HG02870 (cell line): ENCODE results near the gene RAI1.

Experiments
- ATAC-seq: cut with Tn5 transposase; IDR thresholded peaks from one replicate; pipeline ENCODE4 v1.9.1; 2021; ENCODE audit warnings: mild to moderate bottlenecking, moderate library complexity; ENCODE audit not compliant: unreplicated experiment

Gene RAI1

DNA sequence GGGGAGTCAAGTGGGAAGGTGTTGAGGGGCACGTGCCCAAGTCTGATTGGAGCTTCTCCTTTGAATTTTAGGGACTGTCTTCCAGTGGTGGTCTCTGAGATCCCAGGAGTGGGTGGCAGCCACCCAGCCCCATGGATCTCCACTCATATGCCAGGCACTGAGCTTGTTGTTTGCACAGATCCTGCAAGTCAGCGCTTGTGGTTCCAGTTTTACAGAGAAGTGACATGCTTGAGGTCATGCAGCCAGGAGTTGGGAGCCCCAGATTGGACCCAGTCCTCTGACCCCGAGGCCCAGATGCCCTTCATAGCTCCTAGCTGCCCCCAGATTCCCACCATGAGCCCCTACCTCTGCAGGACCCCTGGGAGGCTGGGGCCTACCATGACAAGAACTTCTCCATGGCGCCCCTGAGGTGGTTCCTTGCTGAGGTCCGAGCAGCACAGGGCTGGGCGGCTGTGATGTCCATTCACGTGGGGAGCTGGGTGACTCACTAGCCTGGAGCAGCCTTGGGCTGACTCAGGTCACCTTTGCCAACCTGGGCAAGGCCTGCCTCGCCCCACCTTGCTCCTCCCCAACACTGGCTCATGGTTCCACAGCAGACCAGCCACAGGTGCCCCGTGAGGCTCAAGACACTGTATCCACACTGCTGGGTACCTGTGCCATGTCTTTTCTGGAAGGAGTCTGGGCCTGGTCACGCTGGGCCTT lies 47.4 kb downstream of the RAI1 start:
- ATAC-seq: no peak

DNA sequence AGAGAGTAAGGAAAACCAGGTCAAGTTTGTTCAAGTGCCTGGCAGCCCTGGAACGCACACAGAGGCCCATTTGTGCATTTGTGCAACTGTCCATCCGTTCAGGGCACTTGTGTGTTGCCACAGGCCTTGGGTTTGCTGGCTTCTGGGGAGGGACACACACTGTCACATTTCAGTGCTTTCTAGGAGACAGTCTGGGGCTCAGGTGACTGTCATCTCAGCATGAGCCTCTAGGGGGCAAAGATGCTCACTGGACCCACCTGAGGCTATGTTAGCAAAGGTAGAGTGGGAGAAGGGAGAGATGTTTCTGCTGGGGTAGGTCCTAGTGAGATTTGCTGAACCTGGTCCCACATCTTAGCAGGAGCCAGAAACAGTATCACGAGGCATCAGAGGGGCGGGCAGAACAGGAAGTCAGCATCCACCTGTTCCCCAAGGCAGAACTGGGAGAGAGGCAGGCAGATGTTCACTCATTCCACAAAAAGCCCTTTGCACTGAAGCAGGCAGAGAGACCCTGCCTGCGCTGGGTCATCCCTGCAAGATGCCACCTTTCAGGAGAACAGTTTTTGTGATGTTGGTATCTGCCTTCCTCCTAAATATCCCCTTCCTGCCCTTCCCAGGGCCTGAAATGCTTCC lies 48.5 kb downstream of the RAI1 start:
- ATAC-seq: no peak

DNA sequence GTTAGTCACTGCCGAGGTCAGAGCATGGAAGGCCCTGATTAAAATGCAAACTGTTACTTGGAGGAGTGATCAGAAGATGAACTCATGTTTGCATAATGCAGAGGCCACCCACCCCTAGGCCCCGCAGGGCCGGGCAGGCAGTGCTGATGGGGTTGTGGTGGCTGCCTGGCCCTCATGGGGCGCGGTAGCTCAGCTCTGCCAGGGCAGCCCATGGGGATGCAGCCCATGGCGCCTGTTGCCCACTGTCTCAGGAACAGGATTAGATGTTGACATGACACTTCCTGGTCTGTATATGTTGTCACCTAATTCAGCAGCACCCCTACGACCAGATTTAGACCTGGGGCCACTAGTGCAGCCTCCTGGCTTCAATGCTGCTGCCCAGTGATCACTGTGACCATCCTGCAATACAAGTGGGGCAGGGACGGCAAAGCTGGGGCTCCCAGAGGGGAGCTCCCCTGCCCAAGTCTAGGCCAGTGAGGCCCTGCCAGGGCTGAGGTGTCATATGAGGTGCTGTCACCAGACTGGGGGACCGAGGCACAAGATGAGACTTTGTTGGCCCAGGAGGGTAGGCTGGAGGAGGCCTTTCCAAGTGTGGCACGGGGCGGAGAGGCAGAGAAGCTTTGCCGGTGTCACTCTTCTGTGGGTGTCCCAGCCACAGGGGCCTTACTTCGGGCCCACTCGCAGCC lies 49.1 kb downstream of the RAI1 start:
- no peak for ATAC-seq

DNA sequence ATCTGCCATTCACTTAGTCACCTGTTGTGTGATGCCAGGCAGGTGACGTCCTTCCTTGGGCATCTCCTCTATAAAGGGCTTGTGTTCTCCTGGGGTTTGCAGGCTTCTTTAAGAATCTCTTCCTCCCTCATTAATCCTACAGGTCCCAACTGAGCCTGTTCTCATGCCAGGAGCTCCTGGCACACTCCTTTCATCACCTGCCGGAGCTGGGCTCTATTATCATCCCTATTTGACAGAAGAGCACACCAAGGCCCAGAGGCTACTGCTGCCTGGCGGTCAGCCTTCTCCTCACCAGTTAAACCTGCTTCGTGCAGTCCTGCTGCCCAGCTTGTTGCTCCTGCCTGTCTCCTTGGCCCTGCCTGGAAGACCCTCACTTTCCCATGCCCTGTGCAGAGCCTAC lies 51.2 kb downstream of the RAI1 start:
- no peak for ATAC-seq

DNA sequence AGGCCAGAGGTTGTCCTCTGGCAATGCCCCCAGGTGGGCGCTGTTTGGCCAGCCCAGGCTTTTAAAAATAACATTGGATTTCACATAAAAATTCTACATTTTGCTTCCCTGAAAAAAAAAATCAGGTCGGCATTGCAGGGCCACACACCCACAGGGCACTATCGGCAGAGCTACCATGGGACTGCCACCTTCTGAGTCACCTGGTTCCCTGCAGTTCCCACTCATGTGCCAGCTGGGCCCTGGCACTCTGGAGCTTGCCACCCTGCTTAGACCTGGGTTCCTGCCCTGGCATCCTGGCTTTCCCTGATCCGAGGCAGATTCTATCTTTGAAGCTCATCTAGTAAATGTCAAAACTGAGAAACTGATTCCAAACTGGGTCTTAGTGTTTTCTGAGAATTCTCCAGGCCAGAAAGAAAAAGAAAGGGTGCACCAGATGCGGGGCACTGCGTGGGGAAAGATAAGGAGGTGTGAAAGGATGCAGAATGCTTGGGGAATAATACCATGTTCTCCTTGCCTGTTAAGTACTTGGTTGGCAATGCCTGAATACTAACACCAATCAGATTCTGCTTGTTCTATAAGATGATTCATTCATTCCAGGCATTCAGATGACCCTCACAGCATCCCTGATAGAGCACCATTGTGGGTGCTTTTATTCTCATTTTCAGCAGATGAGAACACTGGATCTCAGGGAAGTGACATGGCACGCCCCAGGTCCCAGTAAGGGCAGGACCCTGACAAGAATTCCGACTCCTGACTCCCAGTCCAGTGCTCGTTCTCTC lies 51.8 kb downstream of the RAI1 start:
- ATAC-seq: no peak

DNA sequence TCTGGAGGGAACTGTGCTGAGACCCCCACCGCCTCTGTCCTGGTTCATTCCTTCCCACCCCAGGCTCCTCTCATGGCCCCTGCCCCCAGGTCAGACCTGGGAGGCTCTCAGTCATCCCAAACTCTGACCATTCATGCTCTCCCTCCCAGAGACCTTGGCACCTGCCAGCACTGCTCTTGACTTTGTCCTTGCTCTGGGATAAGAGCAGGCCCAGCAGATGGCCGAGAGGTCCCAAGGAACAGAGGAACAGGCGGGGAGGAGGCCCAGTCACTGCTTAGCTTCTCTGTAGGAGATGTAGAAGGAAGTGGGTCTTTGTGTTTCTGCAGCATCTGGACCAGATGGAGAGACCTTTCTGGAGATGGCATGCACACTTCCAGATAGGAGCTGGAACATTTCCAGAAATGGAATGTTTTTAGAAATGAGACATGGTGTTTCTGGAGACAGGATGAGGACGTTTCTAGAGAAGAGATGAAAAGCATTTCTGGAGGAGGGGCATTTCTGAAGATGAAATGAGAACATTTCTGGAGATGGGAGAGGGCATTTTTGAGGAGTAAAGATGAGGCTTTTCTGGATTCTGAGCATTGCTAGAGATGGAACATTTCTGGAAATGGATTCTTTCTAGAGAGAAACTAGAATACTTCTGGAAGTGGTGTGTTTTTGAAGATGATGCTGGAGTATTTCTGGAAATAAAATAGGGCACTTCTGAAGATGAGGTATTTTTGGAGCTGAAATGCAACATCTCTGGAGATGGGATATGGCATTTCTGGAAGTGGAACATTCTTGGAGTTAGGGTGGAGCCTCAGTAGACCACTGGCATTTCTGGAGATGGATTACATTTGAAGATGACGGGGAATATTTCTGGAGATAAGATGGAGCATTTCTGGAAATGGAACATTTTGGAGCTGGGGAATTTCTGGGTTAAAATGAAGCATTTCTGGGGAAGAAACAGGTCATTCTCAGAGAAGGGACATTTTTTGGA lies 55.2 kb downstream of the RAI1 start:
- no peak for ATAC-seq

DNA sequence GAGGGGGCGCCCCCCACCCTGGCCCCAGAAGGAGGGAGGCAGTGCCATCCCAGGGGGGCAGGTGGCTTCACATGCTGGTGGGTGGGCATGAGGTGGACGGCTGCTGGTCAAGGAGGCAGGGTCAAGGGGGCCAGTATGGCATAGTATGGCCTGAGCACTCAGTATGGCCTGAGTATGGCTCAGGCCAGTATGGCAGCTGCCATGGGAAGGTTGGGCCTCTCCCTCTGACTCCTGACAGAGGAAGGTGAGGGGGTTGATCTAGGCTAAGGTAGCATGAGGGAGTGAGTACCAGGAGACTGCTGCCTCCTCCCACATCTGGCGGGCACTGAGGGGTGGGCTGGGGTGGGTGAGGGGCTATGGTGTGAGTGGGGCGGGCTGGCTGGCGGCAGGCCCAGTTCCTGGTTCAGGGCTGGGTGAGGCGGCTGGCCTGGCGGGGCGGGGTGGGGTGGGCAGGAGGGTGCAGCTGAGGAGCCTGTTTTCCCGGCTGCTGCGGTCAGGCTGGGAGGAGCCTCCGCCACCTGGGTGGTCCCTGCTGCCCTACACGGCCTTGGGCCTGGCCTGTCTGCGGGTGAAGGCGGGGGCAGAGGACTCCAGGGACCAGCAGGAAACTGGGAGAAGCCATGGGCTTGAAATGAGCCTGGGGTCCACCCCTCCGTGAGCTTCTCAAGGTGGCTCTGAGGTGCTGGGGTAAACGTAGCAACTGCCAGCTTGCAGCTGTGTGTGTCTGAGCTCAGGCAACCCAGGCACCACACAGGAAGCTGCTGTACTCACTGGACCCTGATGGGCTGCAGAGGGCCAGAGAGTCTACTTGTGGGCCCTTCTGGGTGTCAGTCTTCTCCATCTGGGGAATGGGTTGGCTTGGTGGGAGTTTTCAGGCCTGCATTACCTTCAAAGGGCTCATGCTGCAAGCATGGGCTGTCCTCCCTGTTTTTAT lies 57.0 kb downstream of the RAI1 start:
- no peak for ATAC-seq

DNA sequence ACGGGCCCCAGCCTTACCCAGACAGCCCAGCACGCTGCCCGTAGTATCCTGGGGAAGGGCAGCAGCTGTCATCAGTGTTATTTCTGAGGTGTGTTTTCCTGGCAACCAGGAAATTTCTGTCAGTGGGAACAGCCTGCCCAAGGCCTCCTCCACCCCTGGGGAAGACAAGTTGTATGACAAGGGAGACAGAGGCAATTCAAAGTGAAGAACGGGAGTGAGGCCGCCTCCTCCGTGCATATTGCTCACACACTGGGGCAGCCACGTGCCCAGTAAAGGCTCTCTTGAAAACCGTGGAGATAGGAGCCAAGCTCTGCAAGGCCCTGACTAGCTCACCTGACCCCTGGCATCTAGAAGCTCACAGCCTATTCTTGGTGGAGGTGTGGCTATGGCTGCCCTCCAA lies 57.6 kb downstream of the RAI1 start:
- no peak for ATAC-seq

DNA sequence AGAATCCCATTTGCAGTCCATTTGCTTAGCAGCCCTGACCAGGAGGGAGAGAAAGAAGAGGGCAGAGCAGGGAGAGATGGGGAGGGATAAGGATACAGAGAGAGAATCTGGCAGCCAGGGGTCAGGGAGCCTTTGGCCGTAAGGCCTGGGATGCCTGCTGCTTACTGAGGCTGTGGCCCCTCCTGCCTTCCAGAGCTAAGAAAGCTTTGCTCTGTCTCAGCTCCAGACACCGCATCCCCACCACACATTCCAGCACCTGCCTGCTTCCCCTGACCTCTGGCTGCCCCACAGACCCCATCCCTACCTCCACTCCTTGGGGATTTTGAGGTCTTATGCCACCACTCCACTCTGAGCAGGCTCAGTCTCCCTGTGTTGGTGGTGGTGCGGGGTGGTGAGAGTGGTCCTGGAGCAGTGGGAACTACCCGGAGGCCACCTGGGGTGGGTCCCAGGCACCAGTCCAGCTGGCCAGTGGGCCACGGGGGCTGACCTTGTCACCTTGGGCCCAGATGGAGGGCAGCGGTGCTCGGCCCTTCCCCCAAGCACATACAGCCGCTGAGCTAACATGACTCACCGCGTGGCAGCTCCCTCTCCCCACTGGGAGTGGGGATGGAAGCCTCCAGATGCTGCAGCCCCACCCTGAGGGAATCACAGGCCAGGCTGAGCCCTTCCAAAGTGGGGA lies 58.3 kb downstream of the RAI1 start:
- ATAC-seq: no peak

DNA sequence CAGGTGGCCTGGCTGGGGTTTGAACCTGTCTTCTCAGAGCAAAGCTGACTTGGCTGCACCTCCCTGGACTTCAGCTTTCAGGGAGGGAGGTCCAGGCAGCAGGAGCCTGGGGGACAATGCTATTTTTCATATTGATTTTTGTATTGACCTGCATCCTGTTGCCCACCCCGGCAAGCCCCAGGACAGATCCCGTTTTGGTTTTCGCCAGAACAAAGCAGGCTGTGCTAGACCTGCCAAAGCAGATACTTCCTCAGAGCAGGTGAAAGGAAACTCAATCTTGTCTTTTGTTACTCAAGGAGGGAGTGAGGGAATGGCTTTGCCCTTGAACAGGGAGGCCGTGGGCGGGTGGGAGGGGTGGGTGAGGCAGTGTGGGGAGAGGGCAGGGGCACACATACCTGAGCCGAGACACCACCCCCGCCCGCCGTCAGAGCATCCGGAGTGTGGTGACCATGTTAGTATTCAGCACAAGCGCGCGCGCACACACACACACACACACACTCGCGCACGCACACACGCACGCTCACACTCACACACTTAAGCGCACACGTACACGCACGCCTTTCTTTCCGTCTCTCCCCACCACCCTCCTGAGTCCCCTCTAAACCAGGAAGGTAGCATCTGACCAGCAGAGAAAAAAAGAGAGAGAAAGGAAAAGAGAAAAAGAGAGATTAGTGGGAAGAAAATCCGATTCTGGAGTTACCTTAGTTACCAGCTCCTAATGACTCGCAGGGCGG lies 59.5 kb downstream of the RAI1 start:
- ATAC-seq: no peak

DNA sequence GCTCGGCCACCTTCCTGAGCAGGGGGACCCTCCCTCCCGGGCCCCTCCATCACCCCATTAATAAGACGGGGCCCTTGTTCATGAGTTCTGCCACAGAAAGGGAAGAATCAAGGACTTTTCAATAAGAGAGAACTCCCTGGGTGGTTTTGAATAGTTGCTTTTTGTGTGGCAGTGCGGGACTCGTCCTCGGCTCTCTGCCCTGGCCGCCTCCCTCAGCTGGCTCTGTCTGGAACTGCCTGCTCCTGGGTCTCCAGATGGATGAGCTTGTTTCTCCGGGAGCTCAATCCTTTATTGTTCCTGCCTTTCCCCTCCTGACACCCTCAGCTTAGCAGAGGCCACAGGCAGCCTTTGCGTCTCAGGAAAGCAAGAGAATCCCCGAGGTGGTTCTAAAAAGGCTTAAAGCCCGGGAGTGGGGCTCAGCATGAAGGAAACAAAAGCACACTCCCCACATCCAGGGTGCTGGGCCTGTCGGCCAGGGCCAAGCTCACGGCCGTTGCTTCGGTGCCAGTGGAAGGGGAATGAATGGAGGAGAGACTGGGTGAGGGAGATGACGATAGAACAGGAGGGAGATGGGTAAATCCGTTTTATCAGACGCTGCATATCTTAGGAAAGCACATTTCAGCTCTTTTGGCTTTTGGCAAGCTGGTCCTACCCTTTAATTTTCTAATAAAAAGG lies 60.2 kb downstream of the RAI1 start:
- ATAC-seq: no peak

DNA sequence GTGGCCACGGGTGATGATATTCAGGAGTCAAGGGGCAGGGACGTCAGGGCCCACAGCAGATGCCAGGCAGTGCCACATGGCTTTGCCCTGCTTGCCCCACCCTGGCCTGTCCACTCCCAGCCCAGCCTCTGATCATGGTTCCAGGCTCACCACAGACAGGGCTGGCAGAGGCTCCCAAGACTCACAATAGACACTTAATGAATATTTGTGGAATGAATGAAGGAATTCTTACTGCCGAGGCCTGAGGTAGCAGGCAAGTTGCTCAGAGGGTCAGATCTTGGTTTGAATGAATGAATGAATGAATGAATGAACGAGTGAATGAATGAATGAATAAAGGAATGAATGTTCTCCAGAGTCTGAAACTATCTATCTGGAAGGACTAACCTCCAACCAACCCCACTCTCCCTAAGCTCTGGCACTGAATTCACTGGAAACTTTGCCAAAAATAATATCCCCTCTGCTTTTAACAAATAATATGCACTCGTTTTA lies 60.9 kb downstream of the RAI1 start:
- ATAC-seq: no peak

DNA sequence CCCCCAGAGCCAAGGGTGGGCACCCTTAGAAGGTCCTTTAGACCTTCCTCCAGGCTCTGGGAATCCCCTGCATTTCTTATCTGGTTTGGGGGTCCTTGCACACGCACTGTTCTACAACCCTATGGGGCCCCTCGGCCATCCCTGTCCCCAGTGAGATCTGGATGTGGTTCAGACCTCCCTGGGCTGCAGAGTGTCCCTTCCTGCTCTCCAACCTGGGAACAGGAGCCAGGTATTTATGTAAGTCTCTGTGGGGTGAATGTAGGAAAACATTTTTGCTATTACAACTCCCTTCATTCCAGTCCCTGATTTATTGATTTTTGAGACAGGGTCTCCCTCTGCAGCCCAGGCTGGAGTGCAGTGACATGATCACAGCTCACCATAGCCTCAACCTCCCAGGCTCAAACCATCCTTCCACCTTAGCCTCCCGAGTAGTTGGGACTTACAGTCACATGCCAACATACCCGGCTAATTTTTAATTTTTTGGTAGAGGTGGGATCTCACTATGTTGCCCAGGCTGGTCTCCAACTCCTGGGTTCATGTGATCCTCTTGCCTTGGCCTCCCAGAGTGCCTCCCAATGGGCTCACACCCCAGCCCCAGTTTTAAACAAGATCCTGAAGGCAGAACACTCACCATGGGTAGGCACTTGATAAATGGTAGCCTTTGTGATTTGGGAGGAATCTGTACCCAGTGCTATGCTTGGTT lies 61.6 kb downstream of the RAI1 start:
- no peak for ATAC-seq

DNA sequence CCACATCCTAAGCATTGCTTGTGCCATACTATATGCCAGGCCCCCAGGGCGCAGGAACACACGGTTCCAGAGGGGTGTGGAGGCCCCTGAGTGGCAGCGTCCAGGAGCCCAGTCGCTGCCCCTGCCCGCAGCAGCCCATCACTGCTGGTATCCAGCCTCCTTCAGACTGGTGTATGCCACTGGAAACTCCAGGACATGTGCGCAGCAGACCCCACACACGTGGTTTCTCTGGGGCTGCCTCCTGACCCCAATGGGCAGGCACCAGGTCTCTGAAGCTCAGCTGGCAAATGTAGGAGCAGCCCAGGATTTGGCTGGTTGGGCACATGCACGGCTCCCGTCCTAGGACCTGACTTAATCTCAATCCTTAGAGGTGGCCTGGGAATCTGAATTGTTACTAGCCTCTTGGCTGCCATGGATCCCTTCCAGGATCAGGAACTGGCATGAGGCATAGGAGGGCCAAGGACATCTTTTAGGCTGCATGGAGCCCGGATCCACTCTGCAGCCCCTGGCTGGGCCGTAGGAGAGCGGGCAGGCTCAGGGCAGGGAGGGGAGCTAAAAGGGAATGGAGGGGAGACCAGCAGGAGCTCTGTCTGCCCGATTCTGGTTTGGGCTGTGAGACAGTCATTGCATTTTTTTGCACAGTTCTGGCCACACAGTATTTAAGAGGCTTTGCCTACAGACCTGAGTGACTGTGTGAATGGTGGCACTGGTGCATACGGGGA lies 62.3 kb downstream of the RAI1 start:
- no peak for ATAC-seq

DNA sequence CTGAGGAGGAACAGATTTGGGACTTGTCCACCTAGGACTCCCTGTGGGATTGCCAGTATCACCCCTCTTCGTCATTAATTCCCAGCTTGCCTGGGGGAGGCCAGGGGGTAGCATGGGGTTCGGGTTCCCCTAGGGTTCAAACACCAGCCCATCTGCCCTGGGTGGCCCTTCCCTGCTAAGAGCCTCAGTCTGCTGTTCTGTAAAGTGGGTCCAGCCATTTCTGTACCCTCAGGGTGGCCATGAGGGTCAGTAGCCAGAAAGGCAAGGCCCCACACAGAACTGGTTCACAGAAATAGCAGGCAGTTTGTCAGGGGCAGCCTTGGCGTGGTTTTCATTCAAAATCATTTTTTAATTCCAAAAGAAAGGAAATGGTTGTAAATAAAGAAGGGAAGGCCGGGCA lies 62.9 kb downstream of the RAI1 start:
- ATAC-seq: no peak
